ENCODE results near the gene TOMT.

TOMT gene

DNA sequence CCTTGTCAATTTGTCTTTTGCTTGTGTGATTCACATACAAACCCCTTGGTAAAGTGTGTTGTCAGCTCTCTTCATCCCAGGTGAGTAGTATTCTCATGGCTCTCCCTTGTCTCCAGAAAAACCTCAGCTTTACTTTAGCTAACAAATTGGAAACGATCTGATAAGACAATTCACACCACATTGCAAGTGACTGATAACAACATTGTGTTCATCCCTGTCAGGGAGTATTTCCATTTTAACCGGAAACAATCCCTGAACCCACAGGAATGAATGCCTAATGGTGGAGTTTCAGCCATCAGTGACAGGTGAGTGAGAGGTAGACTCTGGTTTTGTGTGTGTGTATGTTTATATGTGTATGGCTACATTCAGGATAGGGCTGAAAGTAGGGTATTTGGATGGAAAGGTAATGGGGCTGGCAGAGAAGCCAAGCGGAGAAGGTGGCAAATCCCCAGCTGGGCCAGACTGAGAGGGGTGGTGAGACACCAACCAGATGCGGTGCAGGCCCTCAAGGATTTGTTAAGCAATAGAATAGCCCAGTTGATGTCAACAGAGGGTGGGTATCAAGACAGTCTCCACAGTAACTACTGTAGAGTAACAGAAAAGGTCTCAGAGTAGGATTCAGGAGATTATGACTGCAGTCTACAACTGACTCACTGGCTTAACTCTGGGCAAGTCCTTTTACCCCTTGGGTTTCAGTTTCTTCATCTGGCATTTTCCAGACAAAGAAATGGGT, 17.5 kb upstream of the TOMT start:
- no peak for DNase-seq

GRCh38 chr11:72091292-72091691, 14.4 kb upstream of the TOMT start:
- DNase-seq: peak; percentile 76 to 77

GRCh38 chr11:72098741-72099140, 7.0 kb upstream of the TOMT start:
- no peak for DNase-seq

DNA sequence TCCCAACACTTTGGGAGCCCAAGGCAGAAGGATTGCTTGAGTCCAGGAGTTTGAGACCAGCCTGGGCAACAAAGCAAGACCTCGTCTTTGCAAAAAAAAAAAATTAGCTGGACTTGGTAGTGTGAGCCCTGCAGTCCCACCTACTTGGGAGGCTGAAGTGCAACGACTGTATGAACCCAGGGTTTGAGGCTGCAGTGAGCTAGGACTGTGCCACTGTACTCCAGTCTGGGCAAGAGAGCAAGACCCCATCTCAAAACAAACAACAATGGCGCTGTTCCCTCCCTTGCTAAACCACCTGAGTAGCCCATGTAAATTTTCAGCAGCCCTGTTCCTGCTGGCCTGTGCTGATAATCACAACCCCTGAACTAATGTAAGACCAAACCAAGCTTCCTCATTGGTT, 5.7 kb upstream of the TOMT start:
- no peak for DNase-seq

GRCh38 chr11:72100462-72100861, 5.3 kb upstream of the TOMT start:
- peak in 1 of 2 donors; percentile 32 for DNase-seq

DNA sequence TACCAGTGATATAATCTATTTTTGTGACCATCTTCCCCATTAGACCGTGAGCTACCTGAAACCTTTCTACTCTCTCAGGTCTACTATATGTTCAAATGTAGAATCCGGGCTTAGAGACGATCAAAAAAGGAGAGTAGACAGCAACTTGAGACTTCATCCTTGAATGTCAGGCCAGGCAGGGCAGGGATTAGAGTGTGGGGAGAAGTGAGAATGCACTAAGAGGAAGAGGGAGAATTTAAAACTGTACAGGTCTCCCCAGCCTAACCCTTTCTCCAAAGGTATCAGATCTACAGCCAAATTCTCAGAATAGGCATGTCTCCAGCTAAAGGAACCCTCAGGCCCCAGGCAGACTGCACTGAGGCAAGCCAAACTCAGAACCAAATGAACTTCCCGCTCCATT, 3.6 kb upstream of the TOMT start:
- no peak for DNase-seq

DNA sequence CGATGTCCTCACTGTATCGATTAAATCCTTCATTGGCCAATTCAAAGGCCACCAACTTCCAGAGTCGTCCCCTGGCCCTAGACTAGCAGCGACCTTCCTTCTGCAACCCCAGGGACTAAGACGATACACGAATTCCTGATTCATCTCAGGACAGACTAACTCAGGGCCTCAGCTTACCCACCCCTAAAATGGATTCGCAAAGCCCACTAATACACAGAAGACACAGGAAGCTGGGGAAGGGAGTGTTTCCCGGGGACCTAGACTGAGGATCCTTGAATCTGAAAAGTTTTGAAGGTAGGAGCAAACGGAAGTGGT, 3.1 kb upstream of the TOMT start:
- no peak for DNase-seq

DNA sequence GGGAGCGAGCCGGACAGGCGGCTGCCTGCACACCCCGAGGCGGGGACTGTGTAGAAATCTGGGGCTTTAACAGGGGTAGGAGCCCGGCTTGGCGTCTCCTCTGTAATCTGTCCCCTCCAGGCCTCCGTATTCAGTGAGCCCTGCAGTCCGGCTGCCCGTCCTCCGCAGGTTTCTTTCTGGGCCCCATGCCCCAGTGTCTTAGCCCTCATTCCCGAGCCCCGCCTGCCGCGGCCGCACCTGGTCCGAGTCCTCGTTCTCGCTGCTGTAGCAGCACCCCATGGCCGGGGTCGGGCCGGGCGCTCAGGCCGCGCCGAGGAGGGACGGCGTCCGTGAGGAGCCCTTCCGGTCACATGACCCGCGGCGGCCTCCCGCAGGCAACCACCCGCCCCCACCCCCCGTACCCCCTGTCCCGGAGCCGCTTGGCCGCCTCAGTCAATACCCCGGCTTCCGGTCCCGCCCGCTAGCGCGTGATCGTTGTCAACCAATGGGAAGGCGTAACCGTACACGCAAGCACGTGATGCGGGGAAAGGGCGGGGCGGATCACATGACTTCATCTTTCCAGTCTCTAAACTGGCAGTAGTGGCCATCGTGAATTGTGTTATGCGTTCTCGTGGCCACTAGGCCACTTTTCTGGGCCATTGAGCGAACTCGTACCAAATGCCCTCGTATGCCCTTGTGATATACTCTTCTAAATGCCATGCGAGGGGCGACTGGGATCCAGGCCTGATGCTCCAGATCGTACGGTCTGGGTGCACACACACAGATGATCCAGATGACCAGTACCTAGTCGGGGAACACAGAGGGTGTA, 2.6 kb upstream of the TOMT start, which contains the start of gene LAMTOR1:
LAMTOR1 (minus strand) TSS at position 352 of the 808 bp plus-strand sequence; CDS start at position 279, 73 bp downstream.
- DNase-seq: peak; percentile 97 to 98

DNA sequence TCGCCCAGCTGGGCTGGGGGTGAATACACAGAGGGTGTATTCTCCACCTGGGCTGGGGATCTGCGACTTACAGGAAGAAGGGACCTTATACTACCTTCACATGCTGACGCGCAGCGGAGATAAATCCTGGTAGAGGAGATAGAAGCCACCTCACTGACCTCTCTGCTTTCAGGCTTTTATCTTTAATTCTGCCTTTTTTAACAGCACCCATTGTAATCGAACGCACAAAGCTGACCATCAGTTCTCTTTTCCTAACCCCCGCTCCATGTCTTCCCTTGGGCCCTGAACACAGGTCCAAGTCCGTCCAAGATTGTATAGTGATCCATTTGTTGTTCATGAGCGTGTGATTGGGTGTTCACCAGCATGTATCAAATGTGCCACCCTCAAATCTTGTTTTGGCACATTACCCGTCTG, 2.0 kb upstream of the TOMT start:
- no peak for DNase-seq

DNA sequence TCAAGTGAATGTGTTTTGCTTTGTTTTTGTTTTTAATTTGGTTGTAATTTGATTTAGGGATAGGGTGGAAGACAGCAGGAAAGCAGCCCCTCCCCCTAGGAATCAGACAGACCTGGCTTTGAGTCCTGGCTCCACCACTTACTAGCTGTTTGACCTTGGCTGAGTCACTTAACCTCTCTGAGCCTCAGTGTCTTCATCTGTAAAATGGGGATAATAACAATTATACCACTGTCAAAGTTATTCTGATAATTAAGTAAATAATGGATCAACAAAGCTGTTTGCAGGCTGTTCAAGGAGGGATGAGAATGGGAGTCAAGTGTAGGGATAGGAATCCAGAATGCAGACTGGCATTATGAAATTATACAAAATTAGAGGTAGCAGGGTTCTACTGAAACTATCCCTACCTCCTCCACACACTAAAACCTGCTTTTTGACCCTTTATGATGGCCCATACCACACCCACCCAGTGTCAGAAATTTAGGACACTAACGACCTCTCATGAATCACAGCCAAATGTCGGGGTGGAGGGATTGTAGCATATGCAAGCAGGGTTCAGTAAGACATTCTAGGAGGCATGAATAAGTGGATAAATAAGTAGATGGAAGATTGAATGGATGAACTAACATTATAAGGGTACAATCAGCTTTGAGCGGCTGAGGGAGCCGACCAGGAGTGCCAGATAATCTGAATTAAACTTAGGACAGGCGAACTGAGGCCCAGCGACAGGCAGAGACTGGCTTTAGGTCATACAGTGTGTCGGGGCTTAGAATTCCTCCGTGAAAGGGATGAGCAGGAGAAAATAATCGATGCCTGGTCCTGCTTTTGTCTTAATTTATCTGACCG, 5.8 kb downstream of the TOMT start:
- no peak for DNase-seq

DNA sequence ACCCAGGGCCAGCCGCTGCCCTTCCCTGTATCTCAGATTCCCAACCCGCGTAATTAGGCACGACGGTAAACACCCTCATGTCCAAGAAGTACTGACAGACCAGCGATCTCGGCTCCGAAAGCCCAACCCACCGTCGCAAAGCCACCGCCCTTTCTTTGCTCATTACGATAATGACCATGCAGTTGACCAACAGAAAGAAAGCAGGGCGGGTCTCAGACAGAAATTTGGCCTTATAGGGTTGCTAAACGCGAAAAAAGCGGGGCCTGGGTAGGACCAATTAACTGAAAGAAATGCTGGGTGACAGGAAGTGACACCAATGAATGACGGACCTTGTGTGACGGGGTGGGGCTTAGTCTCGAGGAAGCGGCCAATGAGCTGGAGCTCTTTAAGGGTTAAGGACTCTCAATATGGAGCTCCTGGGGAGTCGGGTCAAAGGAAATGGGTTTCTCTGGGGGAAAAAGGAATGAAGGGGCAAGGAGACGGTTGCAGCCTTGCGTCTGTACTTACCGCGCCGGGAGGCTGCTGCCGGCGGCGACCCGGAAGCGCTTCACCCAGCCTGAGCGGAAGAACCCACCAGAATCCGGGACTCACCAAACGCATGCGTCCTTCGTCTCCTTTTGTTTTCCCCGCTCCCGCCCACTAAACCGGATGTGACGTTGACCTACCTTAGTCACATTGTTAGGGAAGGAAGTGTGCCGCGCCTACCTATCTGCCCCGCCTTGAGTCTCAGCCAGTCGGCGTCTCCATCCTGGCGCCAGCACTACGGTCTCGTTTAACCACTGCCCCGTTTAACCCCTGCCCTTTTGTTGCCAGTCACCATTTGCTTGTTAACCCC, 6.6 kb downstream of the TOMT start, which contains the start of gene ANAPC15:
ANAPC15 (minus strand) TSS at position 553 of the 835 bp plus-strand sequence. CDS start 1,419 bp downstream, outside the sequence.
- DNase-seq: peak; percentile 99

DNA sequence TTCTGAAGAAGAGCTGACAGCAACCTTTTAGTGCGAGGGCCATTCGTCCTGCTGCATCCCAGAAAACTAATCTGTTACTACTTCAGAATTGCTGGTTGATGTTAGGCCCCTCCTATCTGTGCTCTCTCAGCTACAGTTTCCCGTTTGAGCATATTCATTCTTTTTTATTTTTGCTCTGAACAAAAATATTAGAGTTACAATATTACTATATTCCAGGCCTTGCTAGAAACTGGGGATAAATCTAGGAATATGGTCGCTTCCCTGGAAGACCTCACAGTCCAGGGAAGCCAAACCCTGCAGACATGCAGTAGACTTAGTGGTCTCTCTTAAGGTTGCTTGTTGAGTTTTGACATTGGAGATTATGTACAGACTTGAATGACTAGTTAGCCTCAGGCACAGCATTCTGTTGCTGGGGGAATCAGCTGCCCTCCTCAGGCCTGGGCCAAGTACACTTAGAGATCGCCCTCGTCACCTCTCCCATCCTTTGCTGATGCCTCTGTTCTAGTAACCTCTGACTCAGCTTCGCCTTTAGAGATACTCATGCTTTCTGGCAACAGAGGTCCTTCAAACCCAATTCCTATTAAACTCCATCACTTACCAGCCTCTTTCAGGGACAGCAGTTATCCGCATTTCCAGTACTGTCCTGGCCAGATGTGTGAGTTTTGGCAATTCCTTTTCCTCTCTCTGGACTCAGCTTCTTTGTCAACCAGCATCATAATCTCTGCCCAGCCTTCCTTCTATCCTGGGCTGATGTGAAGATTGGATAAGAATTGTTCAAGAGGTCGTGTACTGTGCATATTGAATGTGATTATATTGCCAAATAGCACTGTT, 7.5 kb downstream of the TOMT start:
- DNase-seq: no peak

- no peak for DNase-seq
Observed at GRCh38 chr11:72114570-72114969, 8.8 kb downstream of the TOMT start.

GRCh38 chr11:72116019-72116755, 10.5 kb downstream of the TOMT start:
- DNase-seq: no peak

DNA sequence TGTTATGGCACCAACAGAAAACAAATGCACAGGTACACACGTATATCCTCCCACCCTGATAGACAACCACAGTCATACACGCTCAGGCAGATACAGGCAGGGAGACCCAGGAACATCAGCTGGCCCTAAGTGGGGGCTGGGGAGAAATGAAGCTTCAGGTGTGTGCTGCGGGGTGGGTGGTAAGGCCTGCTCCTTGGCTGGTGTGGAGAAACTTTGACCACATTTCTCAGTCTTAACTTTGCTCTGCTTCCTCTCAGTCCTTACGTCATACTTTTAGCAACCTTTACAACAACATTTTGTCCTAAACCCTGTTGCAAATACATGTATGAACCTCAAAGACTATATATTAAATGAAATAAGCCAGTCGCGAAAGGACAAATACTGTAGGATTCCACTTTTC, 13.5 kb downstream of the TOMT start:
- no peak for DNase-seq

DNA sequence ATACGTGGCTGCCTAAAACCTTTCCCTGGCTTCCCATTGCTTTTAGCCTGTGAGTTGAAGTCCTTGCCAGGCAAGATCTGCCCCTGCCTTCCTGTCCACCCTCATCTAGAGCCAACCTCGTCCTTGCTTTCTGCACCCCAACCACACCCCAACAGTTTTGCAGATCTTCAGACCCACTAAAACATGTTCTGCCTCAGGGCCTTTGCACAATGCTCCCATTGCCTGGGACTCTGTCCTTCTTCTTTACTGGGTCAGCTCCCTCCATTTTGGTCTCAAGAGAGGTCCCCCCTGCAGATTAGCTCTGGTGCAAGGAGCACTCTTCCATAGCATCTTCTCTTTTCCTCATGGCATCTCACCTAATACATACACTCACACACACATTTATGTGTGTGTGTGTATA, 15.2 kb downstream of the TOMT start:
- DNase-seq: no peak

DNA sequence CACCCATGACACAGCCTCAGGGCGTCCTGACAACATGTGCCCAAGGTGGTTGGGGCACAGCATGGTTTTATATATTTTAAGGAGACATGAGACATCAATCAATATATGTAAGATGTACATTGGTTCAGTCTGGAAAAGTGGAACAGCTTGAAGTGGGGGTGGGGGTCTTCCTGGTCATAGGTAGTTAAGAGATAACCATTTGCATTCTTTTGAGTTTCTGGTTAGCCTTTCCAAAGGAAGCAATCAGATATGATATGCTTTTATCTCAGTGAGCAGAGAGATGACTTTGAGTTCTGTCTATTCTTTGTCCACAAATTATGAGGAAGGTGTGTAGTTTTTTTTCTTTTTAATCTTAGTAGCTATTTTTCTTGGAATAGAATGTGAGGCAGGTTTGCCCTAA, 16.9 kb downstream of the TOMT start:
- no peak for DNase-seq

GRCh38 chr11:72123117-72123653, 17.5 kb downstream of the TOMT start:
- DNase-seq: no peak

DNA sequence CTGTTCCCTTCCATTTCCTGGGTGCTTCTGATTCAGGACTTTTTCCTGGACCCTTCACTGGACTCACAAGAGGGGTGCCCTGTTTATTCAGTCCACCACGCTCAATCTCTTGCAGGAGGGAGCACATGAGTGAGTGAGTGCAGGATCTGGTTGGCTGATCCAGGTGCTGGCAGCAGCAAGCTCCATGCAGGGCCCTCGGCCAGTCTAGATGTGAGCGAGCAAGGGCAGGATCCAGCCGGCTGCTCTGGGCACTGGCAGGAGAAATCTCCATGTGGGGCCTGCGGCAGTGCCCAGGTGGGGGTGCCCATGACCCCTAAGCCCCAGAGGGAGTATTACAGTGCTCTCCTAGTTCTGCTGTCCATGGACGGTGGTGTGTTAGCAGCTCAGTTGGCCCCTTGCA, 18.3 kb downstream of the TOMT start:
- no peak for DNase-seq

DNA sequence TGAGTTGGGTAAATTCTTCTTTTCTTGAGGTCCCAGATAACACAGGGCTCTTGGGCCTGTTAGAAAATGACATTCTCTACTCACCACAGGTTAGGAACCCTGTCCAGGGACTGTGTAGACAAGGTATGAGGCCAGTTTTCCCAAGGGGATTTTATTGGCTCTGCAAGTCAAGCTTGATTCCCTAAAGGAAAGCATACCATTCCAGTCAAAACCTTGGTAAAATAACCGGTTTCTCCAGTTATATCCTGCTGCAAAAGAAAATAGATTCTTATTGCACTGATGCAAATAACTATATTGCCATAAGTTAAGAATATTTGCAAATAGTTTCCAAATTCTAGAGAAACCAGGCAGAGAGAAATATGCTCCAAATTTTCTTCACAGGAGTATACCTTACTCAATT, 20.2 kb downstream of the TOMT start:
- no peak for DNase-seq
